HG03280 (cell line): ENCODE results near the gene NOX3.

Experiments
- ATAC-seq: cut with Tn5 transposase; IDR thresholded peaks from one replicate; pipeline ENCODE4 v1.9.1; 2021; ENCODE audit warnings: mild to moderate bottlenecking, moderate library complexity; ENCODE audit not compliant: unreplicated experiment

NOX3 gene

DNA sequence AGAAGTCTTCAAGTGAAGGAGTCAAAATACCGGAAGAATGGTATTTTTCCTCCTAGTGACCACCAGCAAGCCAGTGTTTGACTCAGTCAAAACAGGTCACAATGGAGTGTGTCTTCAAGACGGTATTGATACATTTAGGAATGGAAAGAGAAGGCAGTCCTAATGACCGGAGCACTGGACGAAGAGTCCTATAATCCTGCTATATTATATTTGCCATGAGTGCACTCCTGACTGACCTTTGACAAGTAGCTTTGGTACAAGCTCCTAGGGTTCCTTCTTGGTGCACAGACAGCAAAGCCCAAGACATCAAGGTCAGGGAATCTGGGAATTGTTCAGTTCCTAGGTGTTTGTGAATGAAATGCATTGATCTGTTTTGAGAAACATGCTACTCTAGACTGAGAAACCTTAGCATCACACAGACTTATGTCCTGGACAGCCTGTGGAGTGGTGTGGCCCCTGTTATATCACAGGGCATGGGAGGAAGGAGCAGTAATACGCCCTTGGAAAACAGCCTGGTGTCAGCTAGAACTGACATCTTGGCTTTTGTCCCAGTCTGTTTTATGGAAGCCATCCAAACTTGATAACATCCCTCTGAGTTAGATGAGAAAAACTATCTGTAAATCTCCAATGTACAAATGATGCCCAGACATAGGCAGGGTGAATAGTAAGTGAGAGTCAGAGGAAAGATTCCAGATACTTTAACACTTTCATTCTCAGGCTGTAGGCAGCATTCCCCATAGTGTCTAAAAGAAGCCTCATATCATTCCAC lies 18.5 kb downstream of the NOX3 start:
- ATAC-seq = no peak

DNA sequence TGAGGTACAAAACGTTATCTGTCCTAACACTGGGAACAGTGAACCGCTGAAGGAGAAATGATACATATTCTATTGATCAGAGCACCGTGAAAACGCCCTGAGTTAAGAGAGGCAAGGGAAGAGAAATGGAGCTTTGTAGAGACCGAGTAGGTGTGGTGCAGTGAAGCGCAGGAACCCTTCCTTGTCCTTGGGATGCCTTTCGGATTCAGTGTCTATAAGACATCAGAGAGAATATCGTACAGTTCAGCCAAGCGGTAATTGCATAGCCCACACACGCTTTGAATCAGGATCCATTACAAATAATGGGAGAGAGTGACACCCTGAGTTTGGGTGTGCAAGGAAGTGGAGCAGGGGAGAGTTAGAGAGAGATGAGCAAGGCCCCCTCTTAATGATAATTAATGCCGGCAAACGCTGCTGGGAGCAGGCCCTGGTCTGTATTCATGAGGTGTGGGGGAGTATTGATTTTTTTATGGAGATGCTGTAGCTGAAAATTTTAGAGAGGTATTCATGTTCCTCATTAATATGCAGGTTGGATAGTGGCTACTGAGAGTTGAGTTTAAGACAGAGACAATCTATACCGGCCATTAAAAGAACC lies 20.7 kb downstream of the NOX3 start:
- no peak for ATAC-seq

DNA sequence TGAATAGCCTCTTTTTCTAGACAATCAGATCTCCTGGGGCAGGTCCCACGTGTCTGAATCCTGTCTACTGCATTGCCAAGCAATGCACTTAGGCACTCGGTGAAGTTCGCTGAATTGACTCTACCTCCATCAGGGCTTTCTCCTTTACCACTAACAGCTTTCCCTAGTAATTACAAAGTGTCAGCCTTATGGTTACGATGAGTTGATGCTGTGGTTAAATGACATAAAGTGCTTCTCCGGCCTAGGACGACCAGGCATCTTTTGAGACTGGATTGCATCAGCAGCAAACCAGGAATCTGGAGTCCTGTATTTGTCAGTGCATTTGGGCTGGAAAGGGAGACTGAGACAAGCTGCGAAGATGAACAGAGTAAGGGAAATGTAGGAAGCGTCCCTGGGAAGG lies 21.5 kb downstream of the NOX3 start:
- ATAC-seq = no peak

DNA sequence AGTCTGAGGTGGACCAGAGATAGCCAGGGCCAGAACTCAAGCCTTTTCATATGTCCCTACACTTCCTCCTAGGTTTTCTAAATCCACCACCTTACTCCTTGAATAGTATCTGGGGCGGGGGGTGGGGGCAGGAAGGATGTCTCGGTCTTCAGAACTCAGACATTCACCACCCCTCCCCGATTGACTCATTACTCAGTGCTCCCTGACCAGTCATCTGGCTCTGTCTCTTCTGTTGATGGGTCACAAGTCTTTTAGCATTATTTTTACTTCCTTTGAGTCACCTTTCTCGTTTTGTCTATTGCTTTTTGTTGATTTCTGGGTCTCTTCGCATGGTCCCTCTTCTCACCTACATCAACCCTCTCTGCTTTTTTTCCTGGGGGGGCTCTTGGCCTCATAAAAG lies 23.3 kb downstream of the NOX3 start:
- no peak for ATAC-seq

DNA sequence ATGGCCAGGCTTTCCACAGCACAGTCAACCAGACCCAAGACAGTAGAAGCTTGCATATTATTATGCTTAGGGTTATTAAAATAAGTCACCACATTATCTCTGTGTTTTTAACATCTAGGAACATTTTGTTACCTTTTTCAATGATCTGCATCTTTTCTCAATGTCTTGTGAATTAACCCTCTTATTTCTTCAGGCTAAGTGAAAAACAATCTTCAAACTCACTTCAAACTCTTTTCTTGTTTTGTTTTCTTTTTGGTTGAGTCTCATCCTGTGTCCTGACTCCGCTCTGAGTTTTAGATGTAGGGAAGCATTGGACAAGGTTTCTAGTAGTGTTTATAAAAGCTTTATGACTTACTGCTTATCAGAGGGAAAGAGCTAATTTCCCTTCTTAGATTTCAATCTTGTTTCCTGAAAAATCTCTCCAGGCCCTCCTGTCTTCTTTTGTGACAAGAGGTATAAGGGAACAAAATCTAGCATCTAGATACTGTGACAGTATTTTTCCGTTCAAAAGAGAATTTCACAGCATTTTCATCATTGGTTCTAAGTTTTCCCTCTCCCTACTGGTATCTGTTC lies 26.2 kb downstream of the NOX3 start:
- ATAC-seq = no peak

DNA sequence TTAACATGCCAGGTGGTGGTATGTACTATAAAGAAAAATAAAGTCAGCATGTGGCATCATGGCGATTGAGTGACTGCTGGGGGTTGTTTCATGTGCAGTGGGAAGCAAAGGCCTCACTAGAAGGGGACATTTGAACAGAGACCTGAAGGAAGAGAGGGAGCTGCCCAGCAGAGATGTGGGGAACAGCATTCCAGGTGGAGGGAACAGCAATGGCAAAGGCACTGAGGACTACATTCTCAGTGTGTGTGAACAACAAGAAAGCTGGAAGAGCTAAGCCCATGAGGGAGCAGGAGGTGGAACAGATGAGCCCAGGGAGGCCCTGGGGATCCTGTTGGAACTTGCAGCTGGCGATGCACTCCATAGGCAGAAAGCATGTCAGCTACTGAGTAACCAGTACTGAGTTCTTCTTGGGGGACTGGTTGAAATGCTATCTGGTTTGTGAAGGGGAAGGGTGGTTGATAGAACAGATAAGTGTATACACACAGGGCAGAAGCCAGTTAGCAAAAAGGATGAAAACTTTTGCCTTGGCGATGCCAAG lies 29.2 kb downstream of the NOX3 start:
- no peak for ATAC-seq

DNA sequence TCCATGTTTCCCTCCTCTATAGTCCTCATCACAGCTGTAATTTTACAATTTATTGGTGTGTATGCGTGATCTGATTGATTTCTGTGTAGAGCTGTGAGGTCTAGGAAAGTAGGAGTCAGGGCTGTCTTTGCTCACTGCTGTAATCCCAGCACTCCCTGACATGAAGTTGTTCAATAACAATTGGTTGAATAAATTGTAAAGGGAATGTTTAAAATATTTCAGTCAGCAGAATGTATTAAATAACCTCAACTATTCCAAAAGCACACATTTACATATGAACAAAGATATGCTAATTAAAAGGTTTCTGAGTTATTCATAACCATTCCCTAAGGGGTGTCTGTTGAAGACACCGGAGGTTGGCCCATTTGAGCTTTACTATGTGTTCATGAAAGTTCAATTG lies 31.5 kb downstream of the NOX3 start:
- no peak for ATAC-seq

DNA sequence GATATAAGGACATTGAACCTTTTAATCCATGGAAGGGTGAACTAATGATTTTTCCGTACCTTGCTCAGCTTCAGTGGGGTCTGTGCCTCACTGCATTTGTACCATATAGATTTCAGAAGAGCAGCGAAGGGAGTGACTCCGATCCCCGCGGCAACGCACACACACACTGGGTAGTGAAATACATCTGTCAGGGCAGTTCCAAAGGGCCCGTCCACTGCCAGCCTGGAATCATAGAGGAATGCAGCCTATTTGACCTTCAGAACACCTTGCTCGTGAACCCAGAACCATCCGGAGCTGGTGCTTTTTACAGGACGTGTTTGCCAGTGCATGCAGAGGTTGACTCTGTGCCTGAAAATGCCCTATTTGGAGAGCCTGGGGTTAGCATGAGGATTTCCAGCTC lies 33.0 kb downstream of the NOX3 start:
- ATAC-seq = no peak

DNA sequence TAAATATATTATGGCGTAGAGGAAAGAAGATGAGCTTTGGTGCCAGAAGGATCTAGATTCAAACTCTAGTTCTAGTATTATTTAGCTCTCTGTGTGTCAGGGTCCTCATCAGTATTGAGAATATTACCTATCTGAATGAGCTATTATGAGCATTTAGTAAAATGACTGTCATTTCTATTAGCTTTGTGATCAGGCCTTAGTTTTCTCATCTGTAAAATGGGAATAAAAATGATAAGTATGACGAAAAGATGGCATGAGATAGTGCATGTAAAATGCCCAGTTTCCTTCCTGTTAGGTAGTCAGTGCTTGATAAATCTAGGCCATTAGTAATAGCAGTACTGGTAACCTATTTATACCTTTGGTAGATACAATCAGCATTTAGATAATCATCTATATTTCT lies 35.1 kb downstream of the NOX3 start:
- no peak for ATAC-seq

DNA sequence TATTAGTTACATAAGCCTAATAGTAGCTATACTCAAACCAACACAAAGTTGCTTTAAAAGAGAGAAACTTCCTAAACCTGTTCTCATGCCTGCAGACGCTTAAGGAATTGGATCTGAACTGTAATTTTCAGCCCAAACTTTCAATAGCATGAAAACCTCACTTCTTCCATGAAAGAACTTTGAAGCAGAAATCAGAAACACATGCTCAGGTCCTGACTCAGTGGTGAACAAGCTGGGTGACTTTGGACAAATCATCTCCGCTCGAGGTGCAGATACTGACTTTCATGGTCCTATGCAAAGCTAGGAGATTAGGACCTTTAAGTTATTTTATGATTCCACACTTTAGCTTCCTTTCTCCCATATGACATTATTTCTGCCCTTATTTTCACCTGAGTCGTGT lies 36.5 kb downstream of the NOX3 start:
- no peak for ATAC-seq

DNA sequence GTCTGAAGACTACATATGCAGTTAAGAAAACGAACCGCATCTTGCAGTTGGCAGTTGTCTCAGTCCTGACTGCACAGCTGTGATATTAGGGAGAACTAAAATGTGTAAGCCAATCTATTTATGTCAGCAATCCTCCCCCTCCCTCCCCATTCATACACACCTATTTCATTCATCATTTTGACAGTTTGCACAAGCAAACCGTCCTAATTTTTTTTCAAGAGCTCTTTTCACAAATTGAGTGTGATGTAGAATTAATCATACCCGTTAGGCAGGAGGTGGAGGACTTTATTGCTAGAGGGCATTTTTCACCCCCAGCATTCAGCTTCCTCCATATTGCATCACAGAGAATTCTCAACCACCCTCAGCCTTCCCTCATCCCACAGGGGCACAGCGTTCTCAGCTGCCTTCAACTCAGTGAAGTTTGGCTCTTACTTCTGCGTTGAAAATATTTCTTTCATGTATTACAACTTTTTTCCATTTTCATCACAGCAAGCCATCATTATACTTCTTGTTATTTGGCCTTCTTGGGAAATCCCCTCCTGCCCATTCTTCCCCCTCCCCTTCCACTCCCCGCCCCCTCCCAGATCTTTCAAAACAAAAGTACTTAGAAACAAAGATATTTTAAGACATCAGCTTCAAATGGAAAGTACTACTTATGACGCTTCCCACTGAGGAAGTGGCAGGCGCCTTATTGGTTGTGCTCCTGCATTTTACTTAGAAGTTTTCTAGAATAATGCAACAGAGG lies 37.5 kb downstream of the NOX3 start:
- peak; percentile 55 for ATAC-seq

DNA sequence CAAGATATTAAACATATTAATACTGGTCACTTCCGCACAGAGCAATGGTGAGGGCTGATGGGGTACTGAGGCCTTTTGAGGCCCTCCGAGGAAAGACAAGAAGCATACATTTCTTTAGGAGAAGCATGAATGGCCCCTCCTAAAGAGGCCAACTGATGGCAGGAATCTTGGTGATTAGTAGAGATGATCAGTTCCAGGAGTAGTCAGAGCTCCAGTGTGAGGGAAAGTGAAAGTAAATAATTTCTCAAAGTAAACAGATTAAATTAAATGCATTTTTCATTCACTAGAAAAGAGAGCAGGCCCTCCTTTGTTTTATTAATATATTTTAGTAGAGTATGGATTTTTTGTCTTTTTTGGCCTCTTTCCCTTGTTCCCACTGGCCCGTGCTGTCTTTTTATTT lies 38.2 kb downstream of the NOX3 start:
- no peak for ATAC-seq

DNA sequence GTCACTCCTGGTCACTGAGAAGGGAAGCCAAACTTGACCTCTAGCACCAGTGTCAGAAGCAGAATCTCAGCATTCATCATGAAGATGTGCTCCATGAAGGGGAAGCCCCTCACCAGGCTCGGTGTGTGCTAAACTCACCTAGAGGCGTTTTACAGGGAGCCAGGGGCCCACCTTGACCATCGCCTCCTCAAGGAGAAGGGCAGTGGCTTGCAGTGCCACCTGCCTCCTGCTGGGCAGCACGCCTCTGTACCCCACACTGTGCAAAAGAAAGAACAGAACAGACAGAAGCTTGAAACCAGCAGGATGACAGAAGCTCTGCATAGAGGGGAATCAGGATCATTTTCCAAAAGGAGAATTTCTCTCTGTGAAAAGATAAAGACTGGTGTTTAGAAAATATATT lies 39.7 kb downstream of the NOX3 start:
- no peak for ATAC-seq

DNA sequence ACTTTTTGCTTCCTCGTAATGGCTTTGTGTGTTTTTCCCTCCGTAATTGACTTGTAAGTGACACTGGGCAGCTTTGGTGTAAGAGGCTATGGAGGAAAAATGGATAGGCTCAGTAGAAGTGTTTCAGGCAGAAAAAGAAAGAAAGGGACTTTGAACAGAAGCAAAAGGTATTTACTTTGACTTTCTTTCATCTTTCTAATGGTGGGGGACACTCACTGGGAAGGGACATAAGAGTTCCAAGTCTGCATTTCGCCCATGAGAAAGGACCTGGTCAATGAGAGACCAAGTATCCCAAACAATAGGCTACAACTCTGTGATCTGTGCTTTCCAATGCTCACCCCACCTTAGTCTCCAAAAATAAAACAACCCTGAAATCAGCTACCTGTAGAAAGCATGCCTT lies 41.6 kb downstream of the NOX3 start:
- no peak for ATAC-seq

DNA sequence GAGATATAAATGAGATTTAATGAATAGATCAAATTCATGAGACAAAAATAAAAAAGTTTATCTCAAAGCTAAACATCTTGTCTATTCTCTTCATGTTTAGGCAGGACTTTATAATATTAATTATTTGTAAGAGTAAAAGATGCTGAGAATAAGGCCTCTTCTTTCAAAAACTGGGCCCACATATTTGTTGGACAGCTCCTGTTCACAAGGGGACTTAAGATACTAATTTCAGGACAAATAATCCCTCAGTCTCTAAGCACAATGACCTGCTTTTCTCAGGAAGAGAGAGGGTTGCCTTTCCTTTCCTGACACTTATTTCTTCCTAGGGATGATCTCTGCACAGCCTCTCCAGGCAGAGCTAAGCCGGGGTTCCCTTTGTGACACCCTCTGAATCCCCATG lies 43.3 kb downstream of the NOX3 start:
- ATAC-seq = no peak

DNA sequence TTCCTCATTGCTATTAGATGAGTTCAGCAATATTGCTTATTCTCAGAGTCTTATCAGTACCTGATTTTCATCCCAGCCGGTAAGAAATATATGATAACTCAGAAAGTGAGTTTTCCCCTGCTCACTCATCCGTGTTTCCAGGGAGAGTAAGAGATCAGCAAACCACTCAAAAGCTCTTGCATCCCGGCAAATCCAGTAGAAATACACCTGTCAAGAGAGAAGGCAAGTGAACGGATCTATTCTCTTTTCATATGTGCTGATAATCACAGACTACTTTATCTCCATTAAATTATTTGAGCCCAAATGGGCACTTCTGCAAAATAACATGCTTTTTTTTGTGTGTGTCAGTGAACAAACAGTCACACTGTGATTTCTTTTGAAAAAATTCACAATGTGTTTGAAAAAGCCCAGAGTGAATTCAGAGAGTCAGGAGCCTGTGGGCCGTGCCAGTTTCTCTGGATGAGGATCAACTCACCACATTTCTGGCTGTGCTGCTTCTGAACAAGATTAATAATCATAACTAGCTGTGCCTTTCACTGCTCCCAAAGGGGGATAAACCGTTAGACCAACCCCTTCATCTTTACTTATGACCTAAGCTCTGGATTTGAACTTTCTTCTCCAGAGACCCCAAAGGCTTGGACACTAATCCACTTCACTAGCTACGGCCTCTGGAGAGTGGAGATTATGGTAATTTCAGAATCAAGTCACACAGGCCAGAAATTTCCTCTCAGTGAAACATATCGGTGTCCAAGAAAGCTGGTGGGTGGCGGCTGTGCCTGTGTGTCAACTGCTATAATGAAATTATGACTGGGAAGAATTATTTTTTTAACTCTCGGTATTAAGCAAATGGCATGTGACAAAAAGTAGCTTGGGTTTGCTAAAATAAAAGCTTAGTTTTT lies 44.2 kb downstream of the NOX3 start:
- ATAC-seq = no peak

DNA sequence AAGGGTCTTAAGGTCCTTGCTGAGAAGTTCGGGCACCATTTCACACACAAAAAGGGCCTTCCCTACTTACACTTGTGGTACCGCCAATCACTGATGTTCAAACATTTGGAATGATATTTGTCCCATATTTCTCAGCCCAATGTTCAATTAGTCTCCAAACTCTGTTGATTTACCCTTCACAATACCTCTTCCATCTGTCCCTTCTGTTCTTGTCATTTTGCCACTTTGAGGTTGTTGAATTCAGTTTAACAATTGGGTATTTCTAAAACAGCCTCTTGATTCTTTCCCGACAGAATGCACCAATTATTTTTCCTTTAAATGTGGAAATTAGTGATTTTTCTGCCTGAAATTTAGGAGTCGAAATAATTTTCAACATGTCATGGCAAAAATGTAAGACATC lies 46.2 kb downstream of the NOX3 start:
- ATAC-seq = no peak

DNA sequence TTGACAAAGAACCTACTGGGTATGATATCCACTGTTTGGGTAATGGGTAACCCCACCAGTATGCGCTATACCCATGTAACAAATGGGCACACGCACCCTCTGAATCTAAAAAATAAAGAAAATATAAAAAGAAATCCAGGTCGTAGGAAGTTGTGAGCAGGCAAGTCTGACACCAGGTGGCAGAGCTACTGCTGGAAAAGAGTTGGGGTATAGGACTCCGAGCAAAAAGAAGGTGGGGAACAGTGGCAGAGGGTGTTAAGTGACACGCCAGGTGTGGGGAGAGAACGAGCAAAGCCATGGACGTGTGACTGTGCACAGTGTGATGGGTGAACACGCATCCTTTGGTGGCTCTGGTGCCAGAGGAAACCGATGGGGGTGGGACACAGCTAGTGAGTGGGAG lies 46.7 kb downstream of the NOX3 start:
- ATAC-seq = no peak

DNA sequence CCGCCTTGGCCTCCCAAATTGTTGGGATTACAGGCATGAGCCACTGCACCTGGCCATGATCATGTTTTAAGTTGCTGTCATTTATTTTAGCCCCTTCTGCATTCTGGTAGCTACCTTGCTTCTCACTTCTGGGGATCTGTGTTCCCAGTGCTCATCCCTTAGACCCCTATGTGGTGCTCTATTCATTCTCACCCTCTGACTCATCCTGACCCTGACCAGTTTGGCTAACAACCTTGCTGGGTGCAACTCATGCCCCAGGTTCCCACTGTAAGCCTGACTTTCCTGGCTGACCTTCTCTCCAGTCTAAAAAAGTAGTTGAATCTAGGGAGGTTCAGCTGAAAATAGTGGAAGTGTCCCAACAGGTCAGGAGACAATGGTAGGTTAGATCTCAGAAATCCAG lies 47.4 kb downstream of the NOX3 start:
- no peak for ATAC-seq

DNA sequence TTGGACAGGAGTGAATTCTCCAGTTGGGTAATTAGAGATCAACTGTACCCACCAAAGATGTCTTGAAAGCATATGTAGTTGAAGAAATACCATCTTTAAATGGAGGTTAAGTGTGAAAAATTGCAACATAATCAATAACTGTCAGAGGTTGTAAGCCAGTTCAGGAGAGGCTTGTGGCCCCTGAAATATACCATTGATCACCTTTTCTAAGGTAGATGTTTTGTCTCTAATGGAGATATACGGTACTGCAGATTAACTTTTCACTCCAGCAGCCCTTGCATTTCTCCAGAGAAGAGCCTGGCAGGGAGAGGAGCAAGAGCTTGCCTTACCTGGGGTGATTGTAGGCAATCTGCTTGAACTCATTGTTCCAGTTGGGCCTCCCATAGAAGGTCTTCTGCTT lies 48.8 kb downstream of the NOX3 start:
- no peak for ATAC-seq

DNA sequence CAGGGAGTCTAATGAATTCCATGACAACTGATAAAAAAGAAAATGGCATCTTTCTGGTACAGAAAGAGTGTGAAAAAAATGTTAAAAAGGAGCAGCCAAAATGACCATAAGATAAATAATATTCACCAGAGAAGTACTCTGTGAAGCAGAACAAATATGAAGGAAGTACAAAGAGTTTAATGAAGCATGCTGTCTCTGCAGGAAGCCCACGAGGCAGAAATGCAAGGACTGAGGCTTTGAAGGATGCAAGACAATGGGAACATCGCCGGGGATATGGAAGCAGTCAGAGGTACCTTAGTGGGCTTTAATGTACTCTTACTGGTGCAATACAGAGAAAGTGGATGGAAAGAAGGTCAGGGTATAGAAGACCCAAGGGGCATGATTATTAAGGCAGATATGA lies 50.7 kb downstream of the NOX3 start:
- no peak for ATAC-seq
